GM12891 (cell line): ENCODE results near the gene RUNX2.

ENCODE experiments used
- DNase-seq: peaks from one replicate; pipeline ENCODE4 v3.0.0; 2011; ENCODE audit warnings: low spot score; ENCODE audit not compliant: insufficient read length
- FAIRE-seq: peaks from 2 replicates; lab custom pipeline; 2011; peaks lifted over from hg19 to GRCh38; lab: Jason Lieb, UNC
- PAX5 ChIP-seq: IDR thresholded peaks from 2 replicates; pipeline ENCODE4 v1.6.1; 2011; ENCODE audit warnings: low read length, moderate library complexity, mild to moderate bottlenecking; ENCODE audit not compliant: insufficient read depth, severe bottlenecking
- POLR2A ChIP-seq: IDR thresholded peaks from 2 replicates; pipeline ENCODE4 v1.6.1; 2011; ENCODE audit warnings: low read depth, low read length, control low read depth
- POLR2AphosphoS5 ChIP-seq: IDR thresholded peaks from 2 replicates; pipeline ENCODE4 v1.6.1; 2011; ENCODE audit warnings: low read depth, low read length, control low read depth
- POU2F2 ChIP-seq: IDR thresholded peaks from 2 replicates; pipeline ENCODE4 v1.6.1; 2011; ENCODE audit warnings: low read depth, mild to moderate bottlenecking, control low read depth, low read length, moderate library complexity
- SPI1 ChIP-seq: IDR thresholded peaks from 2 replicates; pipeline ENCODE4 v1.6.1; 2011; ENCODE audit warnings: low read depth, low read length, control low read depth
- TAF1 ChIP-seq: IDR thresholded peaks from 2 replicates; pipeline ENCODE4 v1.6.1; 2011; ENCODE audit warnings: low read depth, low read length, control low read depth

Gene RUNX2

GRCh38 chr6:45587229-45588060, 259.3 kb downstream of the RUNX2 start:
- FAIRE-seq (no peak), DNase-seq (no peak)
- no peak for TF ChIP-seq SPI1

- DNase-seq (no peak), FAIRE-seq (no peak)
- TF ChIP-seq SPI1 = no peak
- no peak for TF ChIP-seq POLR2A
- TF ChIP-seq POLR2AphosphoS5 = no peak
- TF ChIP-seq POU2F2 = no peak
Observed at GRCh38 chr6:45589367-45589766, 261.2 kb downstream of the RUNX2 start.

- TF ChIP-seq POLR2AphosphoS5 (no peak), TAF1 (no peak)
- no peak for FAIRE-seq
- no peak for DNase-seq
Observed at GRCh38 chr6:45590226-45590625, 262.1 kb downstream of the RUNX2 start.

DNA sequence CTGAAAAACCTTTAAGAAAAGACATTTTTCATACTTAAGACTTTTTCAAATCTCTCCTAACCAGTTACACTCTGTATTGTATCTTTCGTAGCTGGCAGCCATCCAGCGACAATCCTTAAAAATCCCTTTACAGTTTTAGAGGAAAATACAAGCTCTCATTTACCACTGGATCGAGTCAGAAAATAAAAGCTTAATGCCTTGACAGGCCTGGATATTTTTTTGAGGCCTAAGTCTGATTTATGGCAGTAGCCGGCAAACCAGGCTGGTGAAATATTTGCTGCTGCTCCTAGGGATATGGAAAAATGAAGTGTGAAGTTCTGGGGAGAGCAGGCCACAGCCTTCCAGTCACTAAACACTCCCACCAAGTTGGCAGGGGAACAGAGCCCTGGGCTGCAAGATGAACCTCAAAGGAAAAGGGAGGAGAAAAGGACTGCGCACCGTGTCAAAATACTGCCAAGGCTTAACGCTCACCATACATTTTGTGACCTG, 262.6 kb downstream of the RUNX2 start:
- no peak for FAIRE-seq
- TF ChIP-seq POLR2A = no peak
- no peak for TF ChIP-seq TAF1
- TF ChIP-seq POU2F2 = no peak
- TF ChIP-seq POLR2AphosphoS5 = no peak
- no peak for TF ChIP-seq PAX5
- no peak for TF ChIP-seq SPI1
- DNase-seq = no peak

- DNase-seq = no peak
- TF ChIP-seq PAX5 (no peak), TAF1 (no peak), SPI1 (no peak), POU2F2 (no peak), POLR2AphosphoS5 (no peak), POLR2A (no peak)
- no peak for FAIRE-seq
Observed at GRCh38 chr6:45591306-45591705, 263.2 kb downstream of the RUNX2 start.

GRCh38 chr6:45591890-45592289, 263.8 kb downstream of the RUNX2 start:
- FAIRE-seq (no peak), DNase-seq (no peak)
- TF ChIP-seq TAF1 (no peak), POLR2A (no peak), SPI1 (no peak)

- no peak for DNase-seq
- TF ChIP-seq PAX5 (no peak), TAF1 (no peak), SPI1 (no peak), POU2F2 (no peak), POLR2A (no peak), POLR2AphosphoS5 (no peak)
- no peak for FAIRE-seq
Observed at GRCh38 chr6:45592991-45593390, 264.9 kb downstream of the RUNX2 start.

GRCh38 chr6:45595010-45595851, 267.1 kb downstream of the RUNX2 start:
- DNase-seq = no peak
- FAIRE-seq = no peak
- TF ChIP-seq PAX5 (no peak), SPI1 (no peak), TAF1 (no peak), POLR2AphosphoS5 (no peak), POLR2A (no peak), POU2F2 (no peak)

DNA sequence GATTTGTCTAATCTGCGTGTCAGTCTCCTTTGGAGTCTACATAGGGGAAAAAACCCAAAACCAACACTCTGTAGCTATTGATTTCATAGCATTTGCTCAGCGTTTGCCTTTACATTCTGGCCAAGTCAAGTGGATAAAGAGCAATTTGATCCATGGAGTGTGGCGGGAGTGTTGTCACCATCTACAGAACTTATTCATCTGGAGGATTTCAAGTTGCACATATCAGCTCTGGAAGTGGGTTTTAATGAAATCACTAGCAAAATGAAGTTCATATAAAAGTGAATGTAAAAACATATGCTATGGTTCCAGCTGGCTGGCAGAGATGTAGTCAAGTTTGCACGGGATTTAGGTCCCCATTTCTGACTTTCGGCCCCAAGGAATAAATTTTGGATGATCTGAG, 269.3 kb downstream of the RUNX2 start:
- no peak for TF ChIP-seq POU2F2
- FAIRE-seq = no peak

DNA sequence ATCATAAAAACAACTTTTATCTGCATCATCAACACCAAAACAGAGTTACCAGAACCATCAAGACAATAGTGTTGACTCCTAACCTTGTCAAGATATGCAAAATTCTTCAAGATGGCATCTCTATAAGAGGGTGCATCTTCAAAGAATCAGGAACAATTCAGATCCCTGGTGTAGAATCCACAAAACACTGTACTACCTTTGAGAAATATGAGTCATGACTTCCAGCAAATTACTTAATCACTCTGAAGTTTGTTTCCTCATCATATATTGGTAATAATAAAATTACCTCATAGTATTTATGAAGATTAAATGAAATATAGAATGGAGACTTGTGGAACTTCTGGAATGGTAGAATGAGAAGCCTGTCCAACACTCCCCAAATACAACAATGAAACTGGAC, 270.9 kb downstream of the RUNX2 start:
- FAIRE-seq = no peak
- no peak for TF ChIP-seq POLR2A
- no peak for TF ChIP-seq PAX5
- TF ChIP-seq SPI1 = no peak
- TF ChIP-seq TAF1 = no peak
- TF ChIP-seq POU2F2 = no peak
- TF ChIP-seq POLR2AphosphoS5 = no peak
- DNase-seq = no peak

More for the DNA sequence above, 269.3 kb downstream of the RUNX2 start:
- DNase-seq = no peak
